ENCODE data around the gene NCAN. TPM values are rescaled to one million over a fixed set of nuclear protein-coding genes. Genes with fewer than 3 reads are reported as not detected.
A peak's percentile ranks its signal among the peaks of the same experiment; 100 is the strongest.

Gene NCAN
- polyA plus RNA-seq, 3 donors: not detected

DNA sequence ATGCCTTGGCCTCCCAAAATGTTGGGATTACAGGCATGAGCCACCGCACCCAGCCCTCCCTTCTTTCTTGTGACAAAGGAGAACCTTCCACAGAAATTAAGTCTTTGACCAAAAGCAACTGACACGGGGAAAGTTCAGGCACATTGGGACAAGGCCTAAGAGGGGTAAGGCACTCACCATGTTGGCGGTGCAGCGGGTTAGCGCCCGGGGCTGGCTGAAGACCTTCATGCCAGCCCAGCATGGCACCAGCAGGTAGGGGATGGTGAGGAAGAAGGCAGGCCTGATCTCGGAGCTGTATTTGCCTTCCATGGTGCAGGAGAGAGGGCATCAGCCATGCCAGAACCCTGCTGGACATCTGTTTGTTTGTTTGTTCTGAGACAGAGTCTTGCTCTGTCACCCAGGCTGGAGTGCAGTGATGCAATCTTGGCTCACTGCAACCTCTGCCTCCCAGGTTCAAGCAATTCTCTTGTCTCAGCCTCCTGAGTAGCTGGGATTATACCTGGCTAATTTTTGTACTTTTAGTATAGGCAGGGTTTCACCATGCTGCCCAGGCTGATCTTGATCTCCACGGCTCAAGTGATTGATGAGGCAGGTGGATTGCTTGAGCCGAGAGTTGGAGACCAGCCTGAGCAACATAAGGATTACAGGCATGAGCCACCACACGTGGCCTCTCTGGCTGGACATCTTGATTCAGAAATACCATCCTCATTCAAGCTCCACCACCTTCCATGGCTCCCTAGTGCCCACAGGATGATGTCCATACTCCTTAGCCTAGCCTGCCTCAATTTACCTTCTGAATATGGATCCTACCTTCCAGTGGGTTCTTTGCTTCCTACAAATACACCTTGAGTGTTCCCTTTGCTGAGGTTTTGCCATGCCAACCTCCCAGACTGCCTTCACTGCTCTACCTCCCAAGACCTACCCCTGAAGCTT, 57.0 kb downstream of the NCAN start:
- peaks cover 29 to 42% (median 33%) of the 10 kb centered on the region in 3 donors for H3K27me3 Mint-ChIP-seq (ENCODE audit: low read depth in 3 of 3)
- Histone ChIP-seq H3K36me3 (replicated peaks in 1 of 2; ENCODE audit: control insufficient read depth in 1 of 2, insufficient read depth in 2 of 2, low read length in 2 of 2) (no peaks in the 10 kb centered on the region), H3K27ac (ENCODE audit: low read depth in 1 of 2, low read length in 2 of 2) (no peak overlapping the region), H3K27me3 (ENCODE audit: control insufficient read depth in 2 of 2, insufficient read depth in 2 of 2, low read length in 2 of 2) (peaks cover 6 to 26% of the 10 kb centered on the region in 2 donors), H3K79me2 (ENCODE audit: insufficient read depth, low read length) (no peaks in the 10 kb centered on the region), H3K9ac (ENCODE audit: insufficient read depth, low read length, poor library complexity, severe bottlenecking) (no peak overlapping the region), H3K4me2 (replicated peaks; ENCODE audit: extremely low read depth, low read length, poor library complexity, severe bottlenecking) (no peak overlapping the region), H3K9me3 (replicated peaks in 1 of 2; ENCODE audit: control insufficient read depth in 1 of 2, insufficient read depth in 1 of 2, low read length in 2 of 2) (no peaks in the 10 kb centered on the region), H4K20me1 (ENCODE audit: insufficient read depth, low read length) (no peaks in the 10 kb centered on the region), H3K4me3 (replicated peaks in 1 of 3; ENCODE audit: low read depth in 2 of 3, low read length in 3 of 3) (no peak overlapping the region), H3K4me1 (ENCODE audit: control insufficient read depth in 1 of 2, insufficient read depth in 2 of 2, low read length in 2 of 2) (no peaks in the 10 kb centered on the region), H2AFZ (ENCODE audit: insufficient read depth, low read depth, low read length, poor library complexity, severe bottlenecking) (no peak overlapping the region)
- H3K4me3 Mint-ChIP-seq: no peak overlapping the region
- H3K4me1 Mint-ChIP-seq: peaks cover 4% of the 10 kb centered on the region
- no peaks in the 10 kb centered on the region for H3K36me3 Mint-ChIP-seq
- H3K9me3 Mint-ChIP-seq: peaks cover 0 to 13% (median 2%) of the 10 kb centered on the region in 7 donors
- 89% methylated on average over 10 of the region's 10 CpGs for WGBS (ENCODE audit: insufficient coverage)
- TF ChIP-seq CTCF (IDR thresholded peaks at IDR 0.05): no peak
- H3K27ac Mint-ChIP-seq: peak overlapping the region in 1 of 7 donors; percentile 30
- no peak for DNase-seq
- intact Hi-C loops (cut with micrococcal nuclease): no loop called here

- H3K9me3 ChIP-seq (replicated peaks in 1 of 2; ENCODE audit: control insufficient read depth in 1 of 2, insufficient read depth in 1 of 2, low read length in 2 of 2): no peaks in the 10 kb centered on the region
- peaks cover 0 to 3% of the 10 kb centered on the region in 2 donors for H3K36me3 ChIP-seq (replicated peaks in 1 of 2; ENCODE audit: control insufficient read depth in 1 of 2, insufficient read depth in 2 of 2, low read length in 2 of 2)
- H3K4me2 ChIP-seq (replicated peaks; ENCODE audit: extremely low read depth, low read length, poor library complexity, severe bottlenecking): no peak overlapping the region
- H3K4me3 Mint-ChIP-seq: no peak overlapping the region
- no peak overlapping the region for H3K9ac ChIP-seq (ENCODE audit: insufficient read depth, low read length, poor library complexity, severe bottlenecking)
- intact Hi-C loops (cut with micrococcal nuclease): no loop called here
- H3K4me1 ChIP-seq (ENCODE audit: control insufficient read depth in 1 of 2, insufficient read depth in 2 of 2, low read length in 2 of 2): no peaks in the 10 kb centered on the region
- H3K27me3 Mint-ChIP-seq (ENCODE audit: low read depth in 3 of 3): peaks cover 29 to 46% (median 39%) of the 10 kb centered on the region in 3 donors
- H3K27ac Mint-ChIP-seq: no peak overlapping the region
- peaks cover 6 to 20% of the 10 kb centered on the region in 2 donors for H3K27me3 ChIP-seq (ENCODE audit: control insufficient read depth in 2 of 2, insufficient read depth in 2 of 2, low read length in 2 of 2)
- WGBS (ENCODE audit: insufficient coverage): 74% methylated on average over 14 of the region's 18 CpGs
- H3K27ac ChIP-seq (ENCODE audit: low read depth in 1 of 2, low read length in 2 of 2): no peak overlapping the region
- H3K9me3 Mint-ChIP-seq: peaks cover 0 to 13% (median 2%) of the 10 kb centered on the region in 7 donors
- no peak overlapping the region for H3K4me3 ChIP-seq (replicated peaks in 1 of 3; ENCODE audit: low read depth in 2 of 3, low read length in 3 of 3)
- no peak for TF ChIP-seq CTCF (IDR thresholded peaks at IDR 0.05)
- no peaks in the 10 kb centered on the region for H4K20me1 ChIP-seq (ENCODE audit: insufficient read depth, low read length)
- DNase-seq: no peak
- H3K36me3 Mint-ChIP-seq: peaks cover 6 to 9% of the 10 kb centered on the region in 2 donors
- no peaks in the 10 kb centered on the region for H3K79me2 ChIP-seq (ENCODE audit: insufficient read depth, low read length)
- H2AFZ ChIP-seq (ENCODE audit: insufficient read depth, low read depth, low read length, poor library complexity, severe bottlenecking): no peak overlapping the region
- H3K4me1 Mint-ChIP-seq: peaks cover 5% of the 10 kb centered on the region
Observed at GRCh38 chr19:19269952-19270694, 58.4 kb downstream of the NCAN start.
